ENCODE results near the gene AGPAT4.

The AGPAT4 gene

GRCh38 chr6:161256407-161256806, 17.5 kb downstream of the AGPAT4 start:
- no CpG with 5 or more reads among the region's 13 CpGs for WGBS (ENCODE audit: extremely low coverage, insufficient coverage, insufficient read length)
- Histone ChIP-seq H3K23ac (ENCODE audit: low read length) (no peak overlapping the region), H3K27me3 (ENCODE audit: insufficient read depth, low read length) (no peaks in the 10 kb centered on the region), H3K4me2 (ENCODE audit: low read length) (no peak overlapping the region), H3K18ac (ENCODE audit: low read length) (peak overlapping the region; percentile 42), H3K9me3 (ENCODE audit: insufficient read depth, low read depth, low read length) (no peaks in the 10 kb centered on the region), H3K4ac (ENCODE audit: low read depth, low read length) (no peak overlapping the region), H3K79me2 (ENCODE audit: control insufficient read depth, insufficient read depth, low read length, poor library complexity) (no peaks in the 10 kb centered on the region), H4K12ac (ENCODE audit: low read depth, low read length) (no peak overlapping the region), H2AFZ (ENCODE audit: insufficient read depth, low read length, poor library complexity) (no peak overlapping the region), H2BK5ac (ENCODE audit: low read depth, low read length, poor library complexity) (no peak overlapping the region), H3K14ac (ENCODE audit: low read length) (no peak overlapping the region), H3K4me1 (ENCODE audit: control insufficient read depth in 1 of 2, insufficient read depth in 2 of 2, low read length in 2 of 2) (peaks cover 5 to 8% of the 10 kb centered on the region in 2 experiments), H3K27ac (ENCODE audit: low read depth, low read length) (no peak overlapping the region), H3K9ac (ENCODE audit: low read length) (no peak overlapping the region), H2BK120ac (ENCODE audit: insufficient read depth, low read length, poor library complexity) (no peak overlapping the region), H4K8ac (ENCODE audit: low read depth, low read length) (no peak overlapping the region), H2BK12ac (ENCODE audit: low read length) (no peak overlapping the region), H2AK5ac (ENCODE audit: low read length) (no peak overlapping the region), H3K79me1 (ENCODE audit: low read length) (peaks cover 2% of the 10 kb centered on the region), H4K91ac (ENCODE audit: low read depth, low read length) (no peak overlapping the region), H3K4me3 (ENCODE audit: low read depth, low read length) (no peak overlapping the region), H3K36me3 (ENCODE audit: control insufficient read depth in 1 of 2, insufficient read depth in 2 of 2, low read length in 2 of 2) (peaks cover 11 to 13% of the 10 kb centered on the region in 2 experiments)
- DNase-seq: no peak

DNA sequence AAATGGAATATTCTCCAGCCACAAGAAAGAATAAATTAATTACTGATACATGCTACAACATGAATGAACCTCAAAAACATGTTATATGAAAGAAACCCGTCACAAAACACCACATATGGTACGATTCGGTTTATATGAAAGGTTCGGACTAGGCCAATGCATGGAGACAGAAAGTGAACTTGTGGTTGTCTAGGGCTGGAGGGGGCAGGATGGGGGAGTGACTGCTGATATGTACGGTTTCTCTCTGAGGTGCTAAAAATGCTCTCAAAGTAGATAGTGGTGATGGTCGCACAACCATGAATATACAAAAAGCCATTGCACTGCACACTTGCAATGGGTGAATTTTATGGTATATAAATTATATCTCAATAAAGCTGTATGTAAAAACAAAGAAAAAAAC, 18.3 kb downstream of the AGPAT4 start:
- no peak overlapping the region for H3K4me2 ChIP-seq (ENCODE audit: low read length)
- H3K9ac ChIP-seq (ENCODE audit: low read length): no peak overlapping the region
- H4K8ac ChIP-seq (ENCODE audit: low read depth, low read length): no peak overlapping the region
- no peak overlapping the region for H4K91ac ChIP-seq (ENCODE audit: low read depth, low read length)
- no peak overlapping the region for H3K4me3 ChIP-seq (ENCODE audit: low read depth, low read length)
- H4K12ac ChIP-seq (ENCODE audit: low read depth, low read length): no peak overlapping the region
- H3K36me3 ChIP-seq (ENCODE audit: control insufficient read depth in 1 of 2, insufficient read depth in 2 of 2, low read length in 2 of 2): peaks cover 7 to 8% of the 10 kb centered on the region in 2 experiments
- peaks cover 2% of the 10 kb centered on the region for H3K79me1 ChIP-seq (ENCODE audit: low read length)
- no peak overlapping the region for H3K14ac ChIP-seq (ENCODE audit: low read length)
- H3K4ac ChIP-seq (ENCODE audit: low read depth, low read length): no peak overlapping the region
- peak overlapping the region; percentile 42 for H3K27ac ChIP-seq (ENCODE audit: low read depth, low read length)
- peaks cover 5 to 8% of the 10 kb centered on the region in 2 experiments for H3K4me1 ChIP-seq (ENCODE audit: control insufficient read depth in 1 of 2, insufficient read depth in 2 of 2, low read length in 2 of 2)
- no peak for DNase-seq
- H2BK5ac ChIP-seq (ENCODE audit: low read depth, low read length, poor library complexity): no peak overlapping the region
- no peaks in the 10 kb centered on the region for H3K9me3 ChIP-seq (ENCODE audit: insufficient read depth, low read depth, low read length)
- no peak overlapping the region for H2AFZ ChIP-seq (ENCODE audit: insufficient read depth, low read length, poor library complexity)
- no peak overlapping the region for H3K23ac ChIP-seq (ENCODE audit: low read length)
- H3K27me3 ChIP-seq (ENCODE audit: insufficient read depth, low read length): no peaks in the 10 kb centered on the region
- no peaks in the 10 kb centered on the region for H3K79me2 ChIP-seq (ENCODE audit: control insufficient read depth, insufficient read depth, low read length, poor library complexity)
- WGBS (ENCODE audit: extremely low coverage, insufficient coverage, insufficient read length): no CpG with 5 or more reads among the region's 6 CpGs
- no peak overlapping the region for H2AK5ac ChIP-seq (ENCODE audit: low read length)
- H2BK120ac ChIP-seq (ENCODE audit: insufficient read depth, low read length, poor library complexity): no peak overlapping the region
- H3K18ac ChIP-seq (ENCODE audit: low read length): no peak overlapping the region
- no peak overlapping the region for H2BK12ac ChIP-seq (ENCODE audit: low read length)

DNA sequence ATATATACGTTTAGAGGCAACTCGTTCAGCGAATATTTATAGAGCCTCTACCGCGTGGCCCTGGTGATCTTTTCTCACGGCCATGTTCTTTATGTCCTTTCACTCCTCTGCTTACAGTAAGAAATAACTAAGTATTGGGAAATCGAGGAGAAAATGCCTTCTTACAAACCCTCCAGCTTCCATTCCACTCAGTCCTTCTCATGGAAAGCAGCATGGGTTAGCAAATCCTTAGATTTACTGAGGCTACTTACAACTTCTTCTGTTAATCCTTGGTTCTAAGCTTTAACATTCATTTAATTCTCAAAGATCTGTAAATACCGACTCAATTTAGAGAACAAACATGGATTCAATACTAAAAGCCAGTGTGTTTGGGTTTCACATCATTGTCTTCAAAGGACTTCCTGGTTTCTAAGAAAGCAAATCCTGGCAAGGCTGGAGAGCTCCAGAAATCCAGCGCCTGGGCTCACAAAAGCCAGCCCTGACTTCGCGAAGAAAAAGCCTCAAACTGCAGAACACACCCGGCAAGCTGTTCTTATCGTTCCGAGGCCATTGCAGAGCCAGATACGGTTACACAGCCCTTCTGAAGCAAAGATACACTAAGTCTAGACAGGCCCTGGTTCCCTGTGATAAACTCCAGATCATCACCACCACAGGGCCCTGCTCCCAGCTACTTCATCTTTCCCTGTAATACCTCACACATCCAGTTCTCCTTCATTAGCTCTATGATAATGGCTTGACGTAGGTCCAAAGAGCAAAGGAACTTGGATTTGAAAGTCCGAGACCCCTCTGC, 19.2 kb downstream of the AGPAT4 start:
- Histone ChIP-seq H3K4me2 (ENCODE audit: low read length) (no peak overlapping the region), H3K14ac (ENCODE audit: low read length) (no peak overlapping the region), H2AFZ (ENCODE audit: insufficient read depth, low read length, poor library complexity) (no peak overlapping the region), H3K18ac (ENCODE audit: low read length) (no peak overlapping the region), H3K4me3 (ENCODE audit: low read depth, low read length) (no peak overlapping the region), H3K9me3 (ENCODE audit: insufficient read depth, low read depth, low read length) (no peaks in the 10 kb centered on the region), H4K12ac (ENCODE audit: low read depth, low read length) (no peak overlapping the region), H2BK5ac (ENCODE audit: low read depth, low read length, poor library complexity) (no peak overlapping the region), H3K23ac (ENCODE audit: low read length) (no peak overlapping the region), H3K27ac (ENCODE audit: low read depth, low read length) (peak overlapping the region; percentile 75), H3K9ac (ENCODE audit: low read length) (no peak overlapping the region), H3K4ac (ENCODE audit: low read depth, low read length) (no peak overlapping the region), H3K79me2 (ENCODE audit: control insufficient read depth, insufficient read depth, low read length, poor library complexity) (no peaks in the 10 kb centered on the region), H4K8ac (ENCODE audit: low read depth, low read length) (no peak overlapping the region), H2AK5ac (ENCODE audit: low read length) (no peak overlapping the region), H3K79me1 (ENCODE audit: low read length) (peaks cover 2% of the 10 kb centered on the region), H3K27me3 (ENCODE audit: insufficient read depth, low read length) (no peaks in the 10 kb centered on the region), H3K4me1 (ENCODE audit: control insufficient read depth in 1 of 2, insufficient read depth in 2 of 2, low read length in 2 of 2) (peaks cover 5% of the 10 kb centered on the region in 2 experiments), H3K36me3 (ENCODE audit: control insufficient read depth in 1 of 2, insufficient read depth in 2 of 2, low read length in 2 of 2) (peaks cover 3 to 5% of the 10 kb centered on the region in 2 experiments), H4K91ac (ENCODE audit: low read depth, low read length) (no peak overlapping the region), H2BK12ac (ENCODE audit: low read length) (no peak overlapping the region), H2BK120ac (ENCODE audit: insufficient read depth, low read length, poor library complexity) (no peak overlapping the region)
- peak in 1 of 2 donors; percentile 76 for DNase-seq
- WGBS (ENCODE audit: extremely low coverage, insufficient coverage, insufficient read length): no CpG with 5 or more reads among the region's 17 CpGs

- Histone ChIP-seq H3K9ac (ENCODE audit: low read length) (no peak overlapping the region), H3K27ac (ENCODE audit: low read depth, low read length) (peak overlapping the region; percentile 75), H3K79me2 (ENCODE audit: control insufficient read depth, insufficient read depth, low read length, poor library complexity) (no peaks in the 10 kb centered on the region), H2AFZ (ENCODE audit: insufficient read depth, low read length, poor library complexity) (no peak overlapping the region), H3K79me1 (ENCODE audit: low read length) (peaks cover 2% of the 10 kb centered on the region), H3K27me3 (ENCODE audit: insufficient read depth, low read length) (no peaks in the 10 kb centered on the region), H2BK12ac (ENCODE audit: low read length) (no peak overlapping the region), H3K23ac (ENCODE audit: low read length) (no peak overlapping the region), H2AK5ac (ENCODE audit: low read length) (no peak overlapping the region), H2BK120ac (ENCODE audit: insufficient read depth, low read length, poor library complexity) (no peak overlapping the region), H4K91ac (ENCODE audit: low read depth, low read length) (no peak overlapping the region), H3K14ac (ENCODE audit: low read length) (no peak overlapping the region), H3K18ac (ENCODE audit: low read length) (no peak overlapping the region), H3K36me3 (ENCODE audit: control insufficient read depth in 1 of 2, insufficient read depth in 2 of 2, low read length in 2 of 2) (peaks cover 0 to 2% of the 10 kb centered on the region in 2 experiments), H3K4me3 (ENCODE audit: low read depth, low read length) (no peak overlapping the region), H3K4ac (ENCODE audit: low read depth, low read length) (no peak overlapping the region), H2BK5ac (ENCODE audit: low read depth, low read length, poor library complexity) (no peak overlapping the region), H4K12ac (ENCODE audit: low read depth, low read length) (no peak overlapping the region), H3K4me1 (ENCODE audit: control insufficient read depth in 1 of 2, insufficient read depth in 2 of 2, low read length in 2 of 2) (peaks cover 5% of the 10 kb centered on the region in 2 experiments), H4K8ac (ENCODE audit: low read depth, low read length) (no peak overlapping the region), H3K4me2 (ENCODE audit: low read length) (no peak overlapping the region), H3K9me3 (ENCODE audit: insufficient read depth, low read depth, low read length) (no peaks in the 10 kb centered on the region)
- no peak for DNase-seq
These were observed 19.8 kb downstream of the AGPAT4 start for GRCh38 chr6:161254126-161254463.

Data from trophoblast cell (in vitro differentiated cells and primary cell).